Measurements from ENCODE around the gene EFHC2. TPM values are rescaled to one million over a fixed set of nuclear protein-coding genes. Genes with fewer than 3 reads are reported as not detected.

EFHC2 gene
- total and polyA plus RNA-seq, 10 of the 15 experiments (the other 5 are each of a cell fraction or from before 2014, with no cell fraction given), result 0.56 TPM; not detected in 9

DNA sequence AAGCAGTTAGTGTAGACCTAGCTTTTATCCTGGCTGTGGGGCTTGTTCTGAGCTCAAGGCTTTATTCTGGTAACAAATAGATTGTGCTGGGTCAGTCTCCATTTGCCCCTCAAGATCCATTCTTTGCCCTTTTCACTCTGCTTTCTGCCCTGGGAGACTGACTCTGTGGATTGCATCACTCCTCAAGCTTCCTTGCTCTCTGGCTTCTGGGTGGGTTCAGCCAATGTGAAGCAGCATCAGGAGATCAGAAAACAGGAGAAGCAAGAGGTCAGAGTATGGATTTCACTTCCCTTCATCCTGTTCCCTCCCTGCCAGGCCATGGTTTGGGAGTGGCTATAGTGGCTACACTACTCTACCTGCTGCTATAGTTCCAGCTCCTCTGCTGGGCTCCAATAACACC is 186.2 kb downstream of the EFHC2 start (continued):
- no peak for TF ChIP-seq EGR1 (IDR thresholded peaks at IDR 0.05; ENCODE audit: borderline replicate concordance in 1 of 2, low read depth in 2 of 2, low read length in 2 of 2)
- TF ChIP-seq, protein P1, sequence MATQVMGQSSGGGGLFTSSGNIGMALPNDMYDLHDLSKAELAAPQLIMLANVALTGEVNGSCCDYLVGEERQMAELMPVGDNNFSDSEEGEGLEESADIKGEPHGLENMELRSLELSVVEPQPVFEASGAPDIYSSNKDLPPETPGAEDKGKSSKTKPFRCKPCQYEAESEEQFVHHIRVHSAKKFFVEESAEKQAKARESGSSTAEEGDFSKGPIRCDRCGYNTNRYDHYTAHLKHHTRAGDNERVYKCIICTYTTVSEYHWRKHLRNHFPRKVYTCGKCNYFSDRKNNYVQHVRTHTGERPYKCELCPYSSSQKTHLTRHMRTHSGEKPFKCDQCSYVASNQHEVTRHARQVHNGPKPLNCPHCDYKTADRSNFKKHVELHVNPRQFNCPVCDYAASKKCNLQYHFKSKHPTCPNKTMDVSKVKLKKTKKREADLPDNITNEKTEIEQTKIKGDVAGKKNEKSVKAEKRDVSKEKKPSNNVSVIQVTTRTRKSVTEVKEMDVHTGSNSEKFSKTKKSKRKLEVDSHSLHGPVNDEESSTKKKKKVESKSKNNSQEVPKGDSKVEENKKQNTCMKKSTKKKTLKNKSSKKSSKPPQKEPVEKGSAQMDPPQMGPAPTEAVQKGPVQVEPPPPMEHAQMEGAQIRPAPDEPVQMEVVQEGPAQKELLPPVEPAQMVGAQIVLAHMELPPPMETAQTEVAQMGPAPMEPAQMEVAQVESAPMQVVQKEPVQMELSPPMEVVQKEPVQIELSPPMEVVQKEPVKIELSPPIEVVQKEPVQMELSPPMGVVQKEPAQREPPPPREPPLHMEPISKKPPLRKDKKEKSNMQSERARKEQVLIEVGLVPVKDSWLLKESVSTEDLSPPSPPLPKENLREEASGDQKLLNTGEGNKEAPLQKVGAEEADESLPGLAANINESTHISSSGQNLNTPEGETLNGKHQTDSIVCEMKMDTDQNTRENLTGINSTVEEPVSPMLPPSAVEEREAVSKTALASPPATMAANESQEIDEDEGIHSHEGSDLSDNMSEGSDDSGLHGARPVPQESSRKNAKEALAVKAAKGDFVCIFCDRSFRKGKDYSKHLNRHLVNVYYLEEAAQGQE (IDR thresholded peaks at IDR 0.05; ENCODE audit: low read depth, low read length), result no peak

- no peaks in the 10 kb centered on the region for H4K20me1 ChIP-seq (ENCODE audit: control insufficient read depth, insufficient read depth)
- no peaks in the 10 kb centered on the region for H3K36me3 ChIP-seq (ENCODE audit: control insufficient read depth in 2 of 2, insufficient read depth in 2 of 2, low read length in 1 of 2)
- no peak overlapping the region for H3K9ac ChIP-seq (ENCODE audit: control insufficient read depth, insufficient read depth, low read length)
- TF ChIP-seq BACH1 (IDR thresholded peaks at IDR 0.05; ENCODE audit: borderline replicate concordance), result no peak
- no peak for TF ChIP-seq POLR2AphosphoS5 (IDR thresholded peaks at IDR 0.05; ENCODE audit: low read length)
- no peak for TF ChIP-seq HDAC6 (IDR thresholded peaks at IDR 0.05; ENCODE audit: unreplicated experiment)
- no peak for TF ChIP-seq TARDBP (IDR thresholded peaks at IDR 0.05; ENCODE audit: borderline replicate concordance)
- no peak for TF ChIP-seq IRF5 (IDR thresholded peaks at IDR 0.05; ENCODE audit: borderline replicate concordance)
- TF ChIP-seq JUNB (IDR thresholded peaks at IDR 0.05), result no peak
- no peak for TF ChIP-seq HCFC1 (IDR thresholded peaks at IDR 0.05; ENCODE audit: low read length)
- no peak for TF ChIP-seq MYB (IDR thresholded peaks at IDR 0.05; ENCODE audit: borderline replicate concordance, low read depth, low read length)
- TF ChIP-seq SMAD5 (IDR thresholded peaks at IDR 0.05; ENCODE audit: low read depth), result no peak
- TF ChIP-seq NR2C2 (IDR thresholded peaks at IDR 0.05; ENCODE audit: borderline replicate concordance, control insufficient read depth, insufficient read length, low read depth), result no peak
- TF ChIP-seq WRNIP1 (IDR thresholded peaks at IDR 0.05; ENCODE audit: borderline replicate concordance, low read depth, low read length), result no peak
- no peak for TF ChIP-seq NR2F1 (conservative IDR thresholded peaks at IDR 0.05)
- TF ChIP-seq NBN (IDR thresholded peaks at IDR 0.05), result no peak
- no peak for TF ChIP-seq ZBTB4 (CRISPR knock-in tag; IDR thresholded peaks at IDR 0.05)
- WGBS (ENCODE audit: insufficient coverage, insufficient replicate concordance, low lambda C conversion rate, missing lambda C conversion rate), result 2% methylated on average over 3 of the region's 3 CpGs
- in situ Hi-C loops (cut with MboI) (no loop called here), intact Hi-C loops (cut with micrococcal nuclease; ENCODE audit: unreplicated experiment) (no loop called here)
- CTCF ChIA-PET, result no interaction called here
- no peak overlapping the region for H3K4me2 ChIP-seq (ENCODE audit: control insufficient read depth, insufficient read depth)
- POLR2A ChIA-PET, result no interaction called here
- ATAC-seq (no peak), DNase-seq (ENCODE audit: low read depth, low spot score) (no peak), FAIRE-seq (no peak)
- no peak overlapping the region for H3K4me3 ChIP-seq
- H3K79me2 ChIP-seq (ENCODE audit: control insufficient read depth, insufficient read depth, low read length), result no peaks in the 10 kb centered on the region
- H2AFZ ChIP-seq (ENCODE audit: control insufficient read depth, low read depth, low read length), result no peak overlapping the region
- no peaks in the 10 kb centered on the region for H3K4me1 ChIP-seq (ENCODE audit: control insufficient read depth, insufficient read depth, low read length)
- no TSS peak for BruUV-seq (replicated peaks)
- RAD21 ChIA-PET (ENCODE audit: unreplicated experiment), result no interaction called here
- H3K27me3 ChIP-seq (replicated peaks in 1 of 2; ENCODE audit: control insufficient read depth in 2 of 2, insufficient read depth in 2 of 2, low read length in 1 of 2), result no peaks in the 10 kb centered on the region
- H3K9me3 ChIP-seq (replicated peaks; ENCODE audit: control insufficient read depth, insufficient read depth, low read length), result no peaks in the 10 kb centered on the region
- SMC1A ChIA-PET (ENCODE audit: uncharacterized antibody, unreplicated experiment), result no interaction called here
- H3K27ac ChIP-seq (ENCODE audit: control insufficient read depth, insufficient read depth), result no peak overlapping the region
Observed at GRCh38 chrX:44156726-44157125, 186.7 kb downstream of the EFHC2 start.

All from GM12878 (cell line).